Esophagus muscularis mucosa (tissue), 4 donors: ENCODE data around the gene FALEC. TPM values are rescaled to one million over a fixed set of nuclear protein-coding genes. Genes with fewer than 3 reads are reported as not detected.

Experiments used
- DNase-seq: peaks from one replicate; pipeline ENCODE4 v3.0.0-alpha.2; 2017; ENCODE audit errors: extremely low spot score
- H3K27ac ChIP-seq, 4 donors: fragments of 200-600 bp; sonication (generic); replicated peaks in 1 of 4; 1 replicate in 3 of 4; 2 replicates in 1 of 4; pipeline ENCODE4 v1.5.1; 2016 to 2019; ENCODE audit warnings: mild to moderate bottlenecking in 1 of 4
- H3K27me3 ChIP-seq, 4 donors: fragments of 200-600 bp; sonication (generic); one replicate each; pipeline versions ENCODE4 v1.5.1 to v1.6.0; 2016 to 2019
- H3K36me3 ChIP-seq, 4 donors: fragments of 200-600 bp; sonication (generic); one replicate each; pipeline ENCODE4 v1.5.1; 2016 to 2019
- H3K4me1 ChIP-seq, 4 donors: fragments of 200-600 bp; sonication (generic); one replicate each; pipeline ENCODE4 v1.5.1; 2016 to 2019
- H3K4me3 ChIP-seq, 4 donors: fragments of 200-600 bp; sonication (generic); 1 replicate in 2 of 4; 2 replicates in 2 of 4; pipeline ENCODE4 v1.5.1; 2016 to 2019; ENCODE audit warnings: mild to moderate bottlenecking in 4 of 4, moderate library complexity in 1 of 4
- H3K9me3 ChIP-seq, 4 donors: fragments of 200-600 bp; sonication (generic); 1 replicate in 3 of 4; 2 replicates in 1 of 4; pipeline ENCODE4 v1.5.1; 2016 to 2019
- EP300 ChIP-seq: sonication (generic); formaldehyde crosslinking; IDR thresholded peaks from one replicate; pipeline ENCODE4 v1.6.1; 2017; ENCODE audit warnings: antibody characterized with exemption
- POLR2A ChIP-seq: fragments of 450-650 bp; IDR thresholded peaks from one replicate; pipeline ENCODE4 v1.6.1; 2017; ENCODE audit warnings: antibody characterized with exemption, moderate library complexity, mild to moderate bottlenecking, low read depth
- POLR2AphosphoS5 ChIP-seq, 2 donors: sonication (generic); formaldehyde crosslinking; IDR thresholded peaks; one replicate each; pipeline ENCODE4 v1.6.1; 2017; ENCODE audit warnings: antibody characterized with exemption in 2 of 2
- WGBS: methylation state at CpG from one replicate; pipeline ENCODE4 v1.1.5; 2018; 5-methylcytosine and 5-hydroxymethylcytosine counted together
- intact Hi-C: fragments of 100-400 bp; cut with DNase I; formaldehyde crosslinking; loops from one replicate; pipeline ENCODE4 v1.15.1; 2023
- total RNA-seq, 4 donors: library from RNA; depleted of rRNA; stranded (reverse); fragments of >200 nt; gene quantifications; one replicate each; pipeline versions ENCODE4 v1.1.0 to v1.2.1, GENCODE V29; 2016
- TF ChIP-seq, protein P1 (sequence below), 3 experiments: fragments of 200-600 bp in 2 of 3; fragments of 450-650 bp in 1 of 3; sonication (generic) in 2 of 3; IDR thresholded peaks; one replicate each; pipeline ENCODE4 v1.5.1; 2017 to 2019; ENCODE audit warnings: antibody characterized with exemption in 3 of 3, mild to moderate bottlenecking in 2 of 3, moderate library complexity in 1 of 3

The FALEC gene
- total RNA-seq, 4 donors from 2014 or later, result not detected

DNA sequence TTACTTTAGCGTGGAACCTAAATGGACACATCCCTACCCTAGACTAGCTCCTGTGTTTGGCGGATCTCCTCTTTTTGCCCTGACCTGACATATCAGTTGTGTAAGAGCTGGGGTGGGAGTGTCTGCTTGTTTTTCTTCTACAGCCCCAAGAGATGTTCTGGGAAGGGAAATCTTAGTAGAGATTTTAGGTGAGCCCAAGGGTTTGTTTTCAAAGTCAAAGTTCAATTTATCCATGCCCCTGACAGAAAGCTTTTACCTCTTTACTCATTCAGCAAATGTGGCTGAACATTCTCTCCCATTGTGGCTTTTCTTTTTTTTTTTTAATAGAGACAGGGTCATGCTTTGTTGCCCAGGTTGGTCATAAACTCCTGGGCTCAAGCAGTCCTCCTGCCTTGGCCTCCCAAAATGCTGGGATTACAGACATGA is 35.6 kb upstream of the FALEC start:
- DNase-seq, result no peak
- no peak for TF ChIP-seq POLR2AphosphoS5 (IDR thresholded peaks at IDR 0.05)
- no peak for TF ChIP-seq POLR2A
- no peak for TF ChIP-seq EP300
- TF ChIP-seq, protein P1, sequence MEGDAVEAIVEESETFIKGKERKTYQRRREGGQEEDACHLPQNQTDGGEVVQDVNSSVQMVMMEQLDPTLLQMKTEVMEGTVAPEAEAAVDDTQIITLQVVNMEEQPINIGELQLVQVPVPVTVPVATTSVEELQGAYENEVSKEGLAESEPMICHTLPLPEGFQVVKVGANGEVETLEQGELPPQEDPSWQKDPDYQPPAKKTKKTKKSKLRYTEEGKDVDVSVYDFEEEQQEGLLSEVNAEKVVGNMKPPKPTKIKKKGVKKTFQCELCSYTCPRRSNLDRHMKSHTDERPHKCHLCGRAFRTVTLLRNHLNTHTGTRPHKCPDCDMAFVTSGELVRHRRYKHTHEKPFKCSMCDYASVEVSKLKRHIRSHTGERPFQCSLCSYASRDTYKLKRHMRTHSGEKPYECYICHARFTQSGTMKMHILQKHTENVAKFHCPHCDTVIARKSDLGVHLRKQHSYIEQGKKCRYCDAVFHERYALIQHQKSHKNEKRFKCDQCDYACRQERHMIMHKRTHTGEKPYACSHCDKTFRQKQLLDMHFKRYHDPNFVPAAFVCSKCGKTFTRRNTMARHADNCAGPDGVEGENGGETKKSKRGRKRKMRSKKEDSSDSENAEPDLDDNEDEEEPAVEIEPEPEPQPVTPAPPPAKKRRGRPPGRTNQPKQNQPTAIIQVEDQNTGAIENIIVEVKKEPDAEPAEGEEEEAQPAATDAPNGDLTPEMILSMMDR (IDR thresholded peaks at IDR 0.05), result no peak
- Histone ChIP-seq H3K4me1 (peaks cover 0 to 10% (median 6%) of the 10 kb centered on the region in 4 donors), H3K27me3 (no peaks in the 10 kb centered on the region), H3K27ac (no peak overlapping the region), H3K36me3 (no peaks in the 10 kb centered on the region), H3K9me3 (no peaks in the 10 kb centered on the region), H3K4me3 (no peak overlapping the region)
- 61% methylated on average over 2 of the region's 2 CpGs for WGBS
- intact Hi-C loops, result no loop called here

DNA sequence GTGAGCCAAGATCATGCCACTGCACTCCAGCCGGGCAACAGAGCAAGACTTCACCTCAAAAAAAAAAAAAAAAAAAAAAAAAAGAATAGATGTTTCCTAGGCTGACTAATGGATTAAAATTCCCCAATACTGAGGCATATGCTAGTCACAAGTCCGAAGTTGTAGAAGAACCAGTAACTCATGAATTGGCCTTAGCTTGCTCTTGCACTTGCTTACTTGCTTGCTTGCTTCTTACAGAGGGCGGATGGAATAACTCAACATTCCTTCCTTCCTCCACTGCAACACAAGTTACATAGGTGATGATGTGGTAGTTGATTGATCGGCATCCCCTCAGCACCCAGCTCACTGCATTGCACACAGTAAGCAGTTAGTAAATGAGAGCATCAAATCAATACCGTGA is 31.1 kb upstream of the FALEC start:
- Histone ChIP-seq H3K27ac (no peak overlapping the region), H3K4me3 (no peak overlapping the region), H3K27me3 (no peaks in the 10 kb centered on the region), H3K4me1 (peaks cover 9 to 18% (median 12%) of the 10 kb centered on the region in 4 donors), H3K9me3 (no peaks in the 10 kb centered on the region), H3K36me3 (peaks cover 0 to 8% (median 2%) of the 10 kb centered on the region in 4 donors)
- intact Hi-C loops, result no loop called here
- TF ChIP-seq, protein P1 (IDR thresholded peaks at IDR 0.05), result no peak
- no peak for TF ChIP-seq EP300
- TF ChIP-seq POLR2A, result no peak
- TF ChIP-seq POLR2AphosphoS5 (IDR thresholded peaks at IDR 0.05), result no peak
- WGBS, result 82% methylated on average over 5 of the region's 5 CpGs
- no peak for DNase-seq

DNA sequence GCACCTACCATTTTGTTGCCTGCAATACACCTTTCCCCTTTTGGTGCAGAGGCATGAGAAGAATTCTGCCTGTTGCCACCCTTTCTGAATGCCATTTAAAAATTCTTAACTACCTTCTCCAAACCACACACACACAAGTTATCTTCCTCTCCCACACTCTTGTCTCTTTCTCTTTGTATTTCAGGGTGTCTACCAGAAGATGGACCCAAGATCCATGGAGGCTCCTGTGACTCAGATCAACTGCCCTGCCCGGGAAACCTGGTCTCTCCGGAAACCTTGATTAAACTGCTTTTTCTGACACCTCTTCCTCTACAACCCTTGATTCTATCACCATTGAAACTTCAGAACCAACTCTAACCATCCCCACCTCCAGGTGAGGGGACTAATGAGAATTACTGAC is 30.7 kb upstream of the FALEC start:
- 14% methylated on average over 2 of the region's 2 CpGs for WGBS
- no peaks in the 10 kb centered on the region for H3K27me3 ChIP-seq
- H3K36me3 ChIP-seq, result peaks cover 0 to 12% (median 6%) of the 10 kb centered on the region in 4 donors
- peaks cover 9 to 18% (median 12%) of the 10 kb centered on the region in 4 donors for H3K4me1 ChIP-seq
- intact Hi-C loops, result no loop called here
- H3K4me3 ChIP-seq, result no peak overlapping the region
- TF ChIP-seq, protein P1 (IDR thresholded peaks at IDR 0.05), result peak in 1 of 3 experiments; percentile 8
- TF ChIP-seq POLR2A, result no peak
- DNase-seq, result no peak
- no peak overlapping the region for H3K27ac ChIP-seq
- no peaks in the 10 kb centered on the region for H3K9me3 ChIP-seq

DNA sequence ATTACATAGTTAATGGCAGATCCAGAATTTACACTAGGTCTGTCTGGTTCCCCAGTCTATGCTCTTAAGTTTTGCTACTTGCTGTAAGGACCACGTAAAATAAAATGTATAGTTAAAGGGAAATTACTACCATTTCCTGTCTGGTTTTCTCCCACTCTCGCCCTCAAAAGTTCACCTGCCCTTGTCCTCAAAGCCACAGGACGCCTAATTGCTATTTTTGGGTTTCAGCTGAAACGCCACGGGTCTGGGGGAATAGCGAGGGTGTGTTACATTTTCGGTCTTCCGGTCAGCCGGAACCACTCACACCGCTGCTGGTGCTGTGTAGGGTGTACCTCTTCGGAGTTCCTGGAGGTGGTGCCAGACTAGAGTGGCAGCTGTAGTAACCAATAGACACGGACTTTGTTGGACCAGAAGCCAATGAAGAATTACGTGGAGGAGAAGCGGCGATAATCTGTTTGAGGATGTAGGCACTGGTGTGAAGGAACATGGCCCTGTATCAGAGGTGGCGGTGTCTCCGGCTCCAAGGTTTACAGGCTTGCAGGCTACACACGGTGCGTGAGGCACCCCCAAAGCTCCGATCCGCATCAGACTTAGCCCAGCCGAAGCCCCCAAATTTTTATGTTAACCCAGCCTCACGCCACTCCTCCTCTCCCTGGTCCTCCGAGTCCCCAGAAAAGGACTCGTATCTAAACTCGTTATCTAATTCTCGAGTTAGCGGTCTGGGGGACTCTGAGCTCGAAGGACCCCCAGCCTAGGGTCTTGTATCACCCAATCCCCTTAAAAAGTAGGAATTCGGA is 28.4 kb upstream of the FALEC start, which contains the start of gene TARS2:
Gene TARS2, plus strand, starts transcription at position 454 of the 797 bp plus-strand sequence. Its CDS starts 32 bp downstream, at position 486.
- H3K27ac ChIP-seq, result peak within 1 kb of the TSS; percentile 72 to 78 (median 76)
- intact Hi-C loops, result no loop called here

More for the DNA sequence above, 28.4 kb upstream of the FALEC start, which contains the start of gene TARS2:
- no peaks in the 10 kb centered on the region for H3K9me3 ChIP-seq
- TF ChIP-seq POLR2A (no peak), POLR2AphosphoS5 (IDR thresholded peaks at IDR 0.05) (peak; percentile 77 to 86)
- TF ChIP-seq, protein P1 (IDR thresholded peaks at IDR 0.05), result peak in 2 of 3 experiments; percentile 34 to 41
- peak; percentile 98 for DNase-seq
- no peaks in the 10 kb centered on the region for H3K27me3 ChIP-seq
- H3K4me3 ChIP-seq, result peak within 1 kb of the TSS; percentile 64 to 93 (median 72)
- peaks cover 6 to 35% (median 26%) of the 10 kb centered on the region in 4 donors for H3K36me3 ChIP-seq
- peaks cover 9 to 18% (median 12%) of the 10 kb centered on the region in 4 donors for H3K4me1 ChIP-seq
- WGBS, result 0% methylated on average over 29 of the region's 30 CpGs
